GM21619 (cell line): ENCODE measurements around the gene GSTM3.
"Not testable (repeated sequence)": the region's sequence is repeated elsewhere in the genome, so short reads cannot be mapped to it uniquely, and the experiment has no call there.

Experiments
- ATAC-seq: cut with Tn5 transposase; IDR thresholded peaks from one replicate; pipeline ENCODE4 v1.9.1; 2021; ENCODE audit not compliant: unreplicated experiment

The GSTM3 gene

GRCh38 chr1:109762821-109763645 is 22.2 kb upstream of the GSTM3 start:
- ATAC-seq: no peak

- ATAC-seq: no peak
Observed at GRCh38 chr1:109762039-109762585, 21.3 kb upstream of the GSTM3 start.

- no peak for ATAC-seq
Observed at GRCh38 chr1:109761227-109762038, 20.6 kb upstream of the GSTM3 start.

- no peak for ATAC-seq
Observed at GRCh38 chr1:109760581-109761226, 19.9 kb upstream of the GSTM3 start.

GRCh38 chr1:109759513-109760334 is 18.9 kb upstream of the GSTM3 start:
- no peak for ATAC-seq

- no peak for ATAC-seq
Observed at GRCh38 chr1:109757936-109758786, 17.3 kb upstream of the GSTM3 start.

- ATAC-seq: no peak
Observed at GRCh38 chr1:109756848-109757521, 16.1 kb upstream of the GSTM3 start.

GRCh38 chr1:109756325-109756724 is 15.5 kb upstream of the GSTM3 start:
- not testable (repeated sequence) for ATAC-seq

GRCh38 chr1:109754738-109755137 is 13.9 kb upstream of the GSTM3 start:
- no peak for ATAC-seq

GRCh38 chr1:109751531-109752260 is 10.9 kb upstream of the GSTM3 start:
- no peak for ATAC-seq

- no peak for ATAC-seq
Observed at GRCh38 chr1:109750920-109751319, 10.1 kb upstream of the GSTM3 start.

- no peak for ATAC-seq
Observed at GRCh38 chr1:109750241-109750882, 9.5 kb upstream of the GSTM3 start.

GRCh38 chr1:109749221-109749620 is 8.4 kb upstream of the GSTM3 start:
- ATAC-seq: no peak

- not testable (repeated sequence) for ATAC-seq
Observed at GRCh38 chr1:109748311-109748710, 7.5 kb upstream of the GSTM3 start.

- ATAC-seq: peak; percentile 79
Observed at GRCh38 chr1:109739738-109740614, 862 bp downstream of the GSTM3 start.

- no peak for ATAC-seq
Observed at GRCh38 chr1:109733236-109733870, 7.5 kb downstream of the GSTM3 start.
